Karpas-422 (cell line): ENCODE measurements around the gene USP25. TPM values are rescaled to one million over a fixed set of nuclear protein-coding genes. Genes with fewer than 3 reads are reported as not detected.

Experiments used
- DNase-seq: peaks from one replicate; pipeline ENCODE4 v3.0.0-alpha.2; 2015
- H2AFZ ChIP-seq: fragments of 200-600 bp; sonication (generic); 2 replicates; pipeline ENCODE4 v1.6.1; 2014; ENCODE audit warnings: antibody characterized with exemption, low read length, mixed read lengths
- H3K27ac ChIP-seq: fragments of 200-600 bp; sonication (generic); 2 replicates; pipeline ENCODE4 v1.5.1; 2014; ENCODE audit warnings: mild to moderate bottlenecking, low read length, moderate library complexity
- H3K27me3 ChIP-seq: fragments of 200-600 bp; sonication (generic); 2 replicates; pipeline ENCODE4 v1.6.1; 2014; ENCODE audit warnings: low read length, mixed read lengths
- H3K36me3 ChIP-seq: fragments of 200-600 bp; sonication (generic); 2 replicates; pipeline ENCODE4 v1.6.1; 2014; ENCODE audit warnings: low read length, mixed read lengths; ENCODE audit not compliant: insufficient read depth
- H3K4me1 ChIP-seq: fragments of 200-600 bp; sonication (generic); 2 replicates; pipeline ENCODE4 v1.6.1; 2014; ENCODE audit warnings: mild to moderate bottlenecking, low read length, mixed read lengths
- H3K4me2 ChIP-seq: fragments of 200-600 bp; sonication (generic); 2 replicates; pipeline ENCODE4 v1.6.1; 2014; ENCODE audit warnings: low read length, low read depth, mild to moderate bottlenecking; ENCODE audit not compliant: poor library complexity, severe bottlenecking
- H3K4me3 ChIP-seq: fragments of 200-600 bp; sonication (generic); 2 replicates; pipeline ENCODE4 v1.5.1; 2014; ENCODE audit warnings: mild to moderate bottlenecking, antibody characterized with exemption, low read length, mixed read lengths
- H3K79me2 ChIP-seq: fragments of 200-600 bp; sonication (generic); 2 replicates; pipeline ENCODE4 v1.6.1; 2014; ENCODE audit warnings: mild to moderate bottlenecking, low read length, mixed read lengths
- H3K9ac ChIP-seq: fragments of 200-600 bp; sonication (generic); 2 replicates; pipeline ENCODE4 v1.6.0; 2014; ENCODE audit warnings: low read length
- H3K9me2 ChIP-seq: fragments of 200-600 bp; sonication (generic), shearing (Covaris generic); replicated peaks from 2 replicates; pipeline ENCODE4 v1.6.0; 2014; ENCODE audit warnings: mild to moderate bottlenecking, low read length, moderate library complexity; ENCODE audit not compliant: insufficient read depth
- H3K9me3 ChIP-seq: fragments of 300-700, 200-600 bp; sonication (generic); 2 replicates; pipeline ENCODE4 v1.6.1; 2014; ENCODE audit warnings: low read length, mixed read lengths
- H4K20me1 ChIP-seq: fragments of 200-600 bp; sonication (generic); 2 replicates; pipeline ENCODE4 v1.6.1; 2014; ENCODE audit warnings: mild to moderate bottlenecking, antibody characterized with exemption, low read length, low read depth; ENCODE audit not compliant: insufficient read depth
- total RNA-seq: library from RNA; depleted of rRNA; stranded (reverse); fragments of >200 nt; shearing (Covaris generic); gene quantifications from 2 replicates; pipeline ENCODE4 v1.2.3, GENCODE V29; 2014; ENCODE audit warnings: low replicate concordance

The USP25 gene
- total RNA-seq, 1 experiment from 2014 or later: 120 TPM

GRCh38 chr21:15843766-15844165 lies 114.0 kb downstream of the USP25 start:
- Histone ChIP-seq H3K9me2 (no peaks in the 10 kb centered on the region), H4K20me1 (no peaks in the 10 kb centered on the region), H3K4me1 (no peaks in the 10 kb centered on the region), H3K9me3 (no peaks in the 10 kb centered on the region), H3K36me3 (peaks cover 20% of the 10 kb centered on the region; the same call in 1 of the 2 replicates), H3K4me2 (no peak overlapping the region), H3K27me3 (no peaks in the 10 kb centered on the region), H3K9ac (no peak overlapping the region), H3K27ac (no peak overlapping the region), H2AFZ (no peak overlapping the region), H3K79me2 (peaks cover 46% of the 10 kb centered on the region; the same call in 1 of the 2 replicates), H3K4me3 (no peak overlapping the region)
- no peak for DNase-seq

GRCh38 chr21:15848634-15849560 lies 119.1 kb downstream of the USP25 start:
- Histone ChIP-seq H3K4me2 (no peak overlapping the region), H3K27ac (no peak overlapping the region), H3K27me3 (no peaks in the 10 kb centered on the region), H3K36me3 (peaks cover 6% of the 10 kb centered on the region; the same call in 1 of the 2 replicates), H3K9ac (no peak overlapping the region), H3K4me3 (no peak overlapping the region), H4K20me1 (no peaks in the 10 kb centered on the region), H3K9me2 (no peaks in the 10 kb centered on the region), H3K4me1 (no peaks in the 10 kb centered on the region), H2AFZ (no peak overlapping the region), H3K9me3 (no peaks in the 10 kb centered on the region), H3K79me2 (peaks cover 44% of the 10 kb centered on the region; the same call in 1 of the 2 replicates)
- no peak for DNase-seq

DNA sequence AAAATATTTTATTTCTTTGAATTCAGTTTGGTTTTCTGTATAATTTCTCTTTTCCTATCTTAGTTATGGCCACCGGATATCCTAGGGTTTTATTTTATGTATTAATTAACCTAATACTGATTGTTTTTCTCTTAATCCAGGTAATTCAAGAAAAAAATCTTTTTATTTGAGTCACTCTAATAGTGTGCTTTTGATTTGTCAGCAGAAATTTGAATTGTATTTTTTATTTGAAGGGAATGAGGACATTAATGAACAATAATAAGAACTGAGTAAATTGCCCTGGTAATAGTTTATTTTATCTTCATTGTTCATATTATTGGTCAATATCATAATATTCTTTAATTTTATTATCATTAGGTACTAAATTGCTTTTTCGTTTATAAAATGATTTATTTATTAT lies 120.1 kb downstream of the USP25 start:
- no peak for DNase-seq
- Histone ChIP-seq H3K36me3 (peaks cover 6% of the 10 kb centered on the region; the same call in 1 of the 2 replicates), H4K20me1 (no peaks in the 10 kb centered on the region), H3K9me2 (no peaks in the 10 kb centered on the region), H2AFZ (no peak overlapping the region), H3K79me2 (peaks cover 39% of the 10 kb centered on the region; the same call in 1 of the 2 replicates), H3K4me3 (no peak overlapping the region), H3K27me3 (no peaks in the 10 kb centered on the region), H3K9ac (no peak overlapping the region), H3K4me1 (no peaks in the 10 kb centered on the region), H3K27ac (no peak overlapping the region), H3K4me2 (no peak overlapping the region), H3K9me3 (no peaks in the 10 kb centered on the region)

GRCh38 chr21:15850645-15851044 lies 120.9 kb downstream of the USP25 start:
- Histone ChIP-seq H3K4me1 (no peaks in the 10 kb centered on the region), H3K9ac (no peak overlapping the region), H3K27me3 (no peaks in the 10 kb centered on the region), H3K4me3 (no peak overlapping the region), H3K36me3 (peaks cover 6% of the 10 kb centered on the region; the same call in 1 of the 2 replicates), H3K4me2 (no peak overlapping the region), H3K27ac (no peak overlapping the region), H3K9me2 (no peaks in the 10 kb centered on the region), H3K79me2 (peaks cover 33% of the 10 kb centered on the region; the same call in 1 of the 2 replicates), H4K20me1 (no peaks in the 10 kb centered on the region), H3K9me3 (no peaks in the 10 kb centered on the region), H2AFZ (no peak overlapping the region)
- DNase-seq: no peak

- H3K9me3 ChIP-seq: no peaks in the 10 kb centered on the region
Observed at GRCh38 chr21:15852146-15852545, 122.4 kb downstream of the USP25 start.

DNA sequence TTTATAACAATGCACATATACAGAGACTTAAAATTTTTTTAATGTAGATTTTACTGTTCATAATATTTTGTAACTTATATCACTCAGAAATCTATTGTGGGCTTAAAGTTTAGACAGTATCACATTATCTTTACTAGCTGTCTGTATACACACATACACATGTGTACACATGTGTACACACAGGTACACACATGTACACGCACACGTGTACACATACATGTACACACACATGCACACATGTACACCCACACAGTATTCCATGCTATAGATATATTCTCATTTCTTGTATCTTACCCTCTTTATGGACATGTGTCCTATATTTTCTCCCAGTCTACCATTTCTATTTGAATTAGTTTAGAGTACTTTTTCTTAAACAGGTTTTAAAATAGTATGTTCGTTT lies 123.3 kb downstream of the USP25 start:
- H2AFZ ChIP-seq: no peak overlapping the region
- peaks cover 24% of the 10 kb centered on the region for H3K79me2 ChIP-seq
- no peaks in the 10 kb centered on the region for H4K20me1 ChIP-seq
- no peaks in the 10 kb centered on the region for H3K27me3 ChIP-seq
- H3K4me2 ChIP-seq: no peak overlapping the region
- H3K9me3 ChIP-seq: no peaks in the 10 kb centered on the region
- peaks cover 9% of the 10 kb centered on the region; the same call in 1 of the 2 replicates for H3K36me3 ChIP-seq
- H3K9me2 ChIP-seq: no peaks in the 10 kb centered on the region
- no peaks in the 10 kb centered on the region for H3K4me1 ChIP-seq
- no peak overlapping the region for H3K9ac ChIP-seq
- no peak for DNase-seq
- H3K4me3 ChIP-seq: no peak overlapping the region
- no peak overlapping the region for H3K27ac ChIP-seq

More at GRCh38 chr21:15852146-15852545, 122.4 kb downstream of the USP25 start:
- H3K4me2 ChIP-seq: no peak overlapping the region
- H3K36me3 ChIP-seq: peaks cover 6% of the 10 kb centered on the region; the same call in 1 of the 2 replicates
- no peak overlapping the region for H3K9ac ChIP-seq
- H3K27ac ChIP-seq: no peak overlapping the region
- no peak overlapping the region for H3K4me3 ChIP-seq
- H2AFZ ChIP-seq: no peak overlapping the region
- H3K79me2 ChIP-seq: peaks cover 23% of the 10 kb centered on the region; the same call in 1 of the 2 replicates
- no peak for DNase-seq
- no peaks in the 10 kb centered on the region for H3K9me2 ChIP-seq
- no peaks in the 10 kb centered on the region for H3K4me1 ChIP-seq
- no peaks in the 10 kb centered on the region for H4K20me1 ChIP-seq
- no peaks in the 10 kb centered on the region for H3K27me3 ChIP-seq

DNA sequence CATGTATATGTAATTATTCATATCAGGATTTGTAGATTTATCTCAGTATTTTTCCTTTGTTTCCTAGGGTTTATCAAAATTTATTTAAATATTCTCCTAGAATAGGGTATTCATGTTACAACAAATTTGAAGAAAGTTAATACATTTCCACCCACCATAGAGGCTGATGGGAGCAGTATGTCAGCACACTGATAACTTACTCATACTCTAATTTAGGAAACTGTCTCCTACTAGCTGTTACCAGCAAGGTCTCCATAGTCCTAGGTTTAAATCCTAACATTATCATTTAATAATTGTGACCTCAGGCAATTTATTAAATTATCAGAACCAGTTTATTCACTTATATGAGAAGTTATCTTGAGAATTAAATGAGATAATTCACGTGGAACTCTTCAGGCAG lies 127.0 kb downstream of the USP25 start:
- Histone ChIP-seq H3K4me3 (no peak overlapping the region), H3K27me3 (no peaks in the 10 kb centered on the region), H3K9me3 (no peaks in the 10 kb centered on the region), H4K20me1 (no peaks in the 10 kb centered on the region), H3K36me3 (peaks cover 6% of the 10 kb centered on the region; the same call in 1 of the 2 replicates), H3K79me2 (peaks cover 10% of the 10 kb centered on the region), H3K9me2 (no peaks in the 10 kb centered on the region), H3K4me2 (no peak overlapping the region), H3K27ac (no peak overlapping the region), H3K4me1 (no peaks in the 10 kb centered on the region), H2AFZ (no peak overlapping the region), H3K9ac (no peak overlapping the region)
- no peak for DNase-seq

DNA sequence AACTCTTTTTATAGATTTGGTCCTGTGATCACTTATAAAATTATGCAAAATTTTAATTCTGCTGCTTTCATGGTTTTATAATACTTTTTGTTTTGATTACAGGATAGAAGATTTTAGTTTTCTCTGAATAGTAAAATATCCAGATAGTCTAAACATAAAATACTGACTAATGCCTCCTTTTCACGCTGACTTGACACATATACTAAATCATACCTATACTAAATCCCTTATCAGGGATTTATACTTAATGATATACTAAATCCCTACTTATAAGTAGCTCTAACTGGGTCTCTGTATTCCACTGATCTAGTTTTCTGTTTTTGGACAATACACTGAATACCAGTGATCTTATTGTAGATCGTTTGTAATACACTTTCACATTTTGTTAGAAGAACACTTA lies 128.0 kb downstream of the USP25 start:
- Histone ChIP-seq H3K9me3 (no peaks in the 10 kb centered on the region), H4K20me1 (no peaks in the 10 kb centered on the region), H3K27ac (no peak overlapping the region), H3K27me3 (no peaks in the 10 kb centered on the region), H2AFZ (no peak overlapping the region), H3K9ac (no peak overlapping the region), H3K4me1 (no peaks in the 10 kb centered on the region), H3K36me3 (peaks cover 8% of the 10 kb centered on the region; the same call in 1 of the 2 replicates), H3K4me2 (no peak overlapping the region), H3K79me2 (peaks cover 4% of the 10 kb centered on the region; the same call in 1 of the 2 replicates), H3K4me3 (no peak overlapping the region), H3K9me2 (no peaks in the 10 kb centered on the region)
- no peak for DNase-seq
